ENCODE results near the gene GALNT18.
A peak's percentile ranks its signal among the peaks of the same experiment; 100 is the strongest.

The GALNT18 gene

GRCh38 chr11:11454671-11455223 lies 167.1 kb downstream of the GALNT18 start (continued):
- TF ChIP-seq, protein P1, sequence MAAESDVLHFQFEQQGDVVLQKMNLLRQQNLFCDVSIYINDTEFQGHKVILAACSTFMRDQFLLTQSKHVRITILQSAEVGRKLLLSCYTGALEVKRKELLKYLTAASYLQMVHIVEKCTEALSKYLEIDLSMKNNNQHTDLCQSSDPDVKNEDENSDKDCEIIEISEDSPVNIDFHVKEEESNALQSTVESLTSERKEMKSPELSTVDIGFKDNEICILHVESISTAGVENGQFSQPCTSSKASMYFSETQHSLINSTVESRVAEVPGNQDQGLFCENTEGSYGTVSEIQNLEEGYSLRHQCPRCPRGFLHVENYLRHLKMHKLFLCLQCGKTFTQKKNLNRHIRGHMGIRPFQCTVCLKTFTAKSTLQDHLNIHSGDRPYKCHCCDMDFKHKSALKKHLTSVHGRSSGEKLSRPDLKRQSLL (tag by site-specific recombination; IDR thresholded peaks at IDR 0.05) = no peak
- no peak for TF ChIP-seq SP2 (tag by site-specific recombination; IDR thresholded peaks at IDR 0.05)
- TF ChIP-seq ZNF18 (tag by site-specific recombination; IDR thresholded peaks at IDR 0.05) = no peak
- TF ChIP-seq ZNF514 (tag by site-specific recombination; IDR thresholded peaks at IDR 0.05) = no peak
- TF ChIP-seq ZFP69B (tag by site-specific recombination; IDR thresholded peaks at IDR 0.05) = no peak
- TF ChIP-seq ZNF707 (tag by site-specific recombination; IDR thresholded peaks at IDR 0.05) = no peak
- TF ChIP-seq ZBTB20 (tag by site-specific recombination; IDR thresholded peaks at IDR 0.05) = no peak

GRCh38 chr11:11451501-11452005 lies 170.3 kb downstream of the GALNT18 start:
- H3K36me3 ChIP-seq (ENCODE audit: control insufficient read depth in 2 of 2, insufficient read depth in 1 of 2, low read length in 2 of 2) = no peaks in the 10 kb centered on the region
- POLR2A ChIA-PET = no interaction called here
- H3K4me3 ChIP-seq (ENCODE audit: low read depth, low read length) = no peak overlapping the region
- no peak overlapping the region for H3K27ac ChIP-seq (ENCODE audit: extremely low read depth, low read depth, low read length)
- no peaks in the 10 kb centered on the region for H3K9me3 ChIP-seq (ENCODE audit: control insufficient read depth, insufficient read depth, low read depth, low read length)
- CTCF ChIA-PET = interaction anchor here (0.6 kb wide), 1 partner anchor 52 kb away, joined by 3 read pairs; no protein-coding TSS in a partner anchor
- TF ChIP-seq SCRT2 (tag by site-specific recombination; IDR thresholded peaks at IDR 0.05) (0 out of 2 replicates have a peak, but pooled peaks have one; percentile 16), ZSCAN16 (tag by site-specific recombination; IDR thresholded peaks at IDR 0.05) (no peak)
- H3K4me1 ChIP-seq (ENCODE audit: control insufficient read depth, insufficient read depth, low read length) = no peaks in the 10 kb centered on the region

DNA sequence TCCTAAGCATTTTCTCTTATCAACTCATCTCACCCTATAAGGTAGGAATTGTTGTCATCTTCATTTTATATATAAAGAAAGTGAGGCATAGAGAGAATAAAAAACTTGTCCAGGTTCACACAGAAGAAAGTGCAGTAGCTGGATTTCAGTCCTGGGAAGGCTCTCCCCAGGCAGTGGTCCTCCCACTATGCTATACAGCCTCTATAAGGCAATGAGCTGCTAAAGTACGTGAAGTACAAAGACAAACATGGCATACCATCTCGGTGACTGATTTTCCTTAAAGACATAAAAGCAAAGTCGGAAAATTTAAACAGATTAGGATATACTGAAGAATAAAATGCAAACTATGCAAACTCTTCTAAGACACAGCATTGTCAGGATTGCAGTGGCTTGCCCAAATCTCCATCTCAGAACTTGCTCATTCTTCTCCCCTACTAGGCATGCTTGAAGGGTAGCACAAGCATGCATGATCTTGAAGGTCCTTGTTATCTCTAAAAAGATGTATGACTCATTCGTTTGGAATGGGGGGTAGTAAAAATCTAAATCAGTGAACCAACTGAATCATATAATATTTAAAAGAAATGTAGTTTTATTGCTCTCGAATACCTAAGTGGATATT lies 171.0 kb downstream of the GALNT18 start:
- H3K4me3 ChIP-seq (ENCODE audit: low read depth, low read length) = no peak overlapping the region
- POLR2A ChIA-PET = no interaction called here
- H3K36me3 ChIP-seq (ENCODE audit: control insufficient read depth in 2 of 2, insufficient read depth in 1 of 2, low read length in 2 of 2) = no peaks in the 10 kb centered on the region
- H3K4me1 ChIP-seq (ENCODE audit: control insufficient read depth, insufficient read depth, low read length) = no peaks in the 10 kb centered on the region
- CTCF ChIA-PET = interaction anchor here (0.6 kb wide), 1 partner anchor 25 kb away, joined by 3 read pairs; no protein-coding TSS in a partner anchor
- TF ChIP-seq, protein P2, sequence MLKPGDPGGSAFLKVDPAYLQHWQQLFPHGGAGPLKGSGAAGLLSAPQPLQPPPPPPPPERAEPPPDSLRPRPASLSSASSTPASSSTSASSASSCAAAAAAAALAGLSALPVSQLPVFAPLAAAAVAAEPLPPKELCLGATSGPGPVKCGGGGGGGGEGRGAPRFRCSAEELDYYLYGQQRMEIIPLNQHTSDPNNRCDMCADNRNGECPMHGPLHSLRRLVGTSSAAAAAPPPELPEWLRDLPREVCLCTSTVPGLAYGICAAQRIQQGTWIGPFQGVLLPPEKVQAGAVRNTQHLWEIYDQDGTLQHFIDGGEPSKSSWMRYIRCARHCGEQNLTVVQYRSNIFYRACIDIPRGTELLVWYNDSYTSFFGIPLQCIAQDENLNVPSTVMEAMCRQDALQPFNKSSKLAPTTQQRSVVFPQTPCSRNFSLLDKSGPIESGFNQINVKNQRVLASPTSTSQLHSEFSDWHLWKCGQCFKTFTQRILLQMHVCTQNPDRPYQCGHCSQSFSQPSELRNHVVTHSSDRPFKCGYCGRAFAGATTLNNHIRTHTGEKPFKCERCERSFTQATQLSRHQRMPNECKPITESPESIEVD (tag by site-specific recombination; IDR thresholded peaks at IDR 0.05) = peak; percentile 37; the same call in 1 of the 2 replicates
- TF ChIP-seq ZSCAN23 (tag by site-specific recombination; IDR thresholded peaks at IDR 0.05) = no peak
- H3K27ac ChIP-seq (ENCODE audit: extremely low read depth, low read depth, low read length) = no peak overlapping the region
- H3K9me3 ChIP-seq (ENCODE audit: control insufficient read depth, insufficient read depth, low read depth, low read length) = no peaks in the 10 kb centered on the region

DNA sequence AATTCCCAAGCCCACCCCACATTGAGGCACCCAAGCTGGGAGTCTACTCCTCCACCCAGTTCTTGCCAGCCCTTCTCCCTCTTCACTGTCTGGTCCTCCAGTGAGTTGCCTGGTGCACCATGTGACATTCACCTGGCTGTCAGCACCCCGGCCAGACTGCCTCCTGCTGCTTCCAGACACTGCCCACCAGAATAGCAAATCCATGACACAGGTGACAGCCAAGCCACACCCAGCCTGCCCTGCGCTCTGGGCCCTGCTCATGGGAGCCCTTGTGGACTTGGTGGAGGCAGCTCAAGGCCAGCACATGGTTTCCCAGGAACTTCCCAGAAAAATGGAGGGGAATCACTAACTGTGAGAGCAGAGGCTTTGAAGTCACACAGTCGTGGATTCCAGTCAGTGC lies 172.5 kb downstream of the GALNT18 start:
- no peaks in the 10 kb centered on the region for H3K36me3 ChIP-seq (ENCODE audit: control insufficient read depth in 2 of 2, insufficient read depth in 1 of 2, low read length in 2 of 2)
- no peak overlapping the region for H3K27ac ChIP-seq (ENCODE audit: extremely low read depth, low read depth, low read length)
- H3K4me1 ChIP-seq (ENCODE audit: control insufficient read depth, insufficient read depth, low read length) = no peaks in the 10 kb centered on the region
- ChIA-PET CTCF (no interaction called here), POLR2A (no interaction called here)
- H3K9me3 ChIP-seq (ENCODE audit: control insufficient read depth, insufficient read depth, low read depth, low read length) = no peaks in the 10 kb centered on the region
- TF ChIP-seq ZNF488 (tag by site-specific recombination; IDR thresholded peaks at IDR 0.05) (no peak), ZNF354C (tag by site-specific recombination; IDR thresholded peaks at IDR 0.05; ENCODE audit: borderline replicate concordance, low read depth) (no peak), ZSCAN23 (tag by site-specific recombination; IDR thresholded peaks at IDR 0.05) (no peak), ZBTB21 (tag by site-specific recombination; IDR thresholded peaks at IDR 0.05) (no peak), ZNF140 (tag by site-specific recombination; IDR thresholded peaks at IDR 0.05) (no peak), ZNF214 (tag by site-specific recombination; IDR thresholded peaks at IDR 0.05; ENCODE audit: borderline replicate concordance) (no peak), SP3 (tag by site-specific recombination; IDR thresholded peaks at IDR 0.05) (no peak), ZNF37A (tag by site-specific recombination; IDR thresholded peaks at IDR 0.05) (no peak), ZNF707 (tag by site-specific recombination; IDR thresholded peaks at IDR 0.05) (no peak), ZNF558 (tag by site-specific recombination; IDR thresholded peaks at IDR 0.05) (no peak)
- no peak overlapping the region for H3K4me3 ChIP-seq (ENCODE audit: low read depth, low read length)
